H1 (cell line): Measurements from ENCODE around the gene ANAPC15. TPM values are rescaled to one million over a fixed set of nuclear protein-coding genes. Genes with fewer than 3 reads are reported as not detected.

Experiments
- CTCF ChIA-PET: fragments of 300-600 bp; sonication (Branson Sonifier 250); formaldehyde crosslinking; loops from one replicate; lab custom pipeline; 2021; ENCODE audit not compliant: partially characterized antibody; lab: Charles Lee
- POLR2A ChIA-PET: fragments of 300-600 bp; sonication (Branson Sonifier 250); formaldehyde crosslinking; loops from one replicate; lab custom pipeline; 2021; ENCODE audit warnings: inconsistent platforms; ENCODE audit not compliant: partially characterized antibody; lab: Charles Lee
- DNase-seq, 2 experiments: peaks; one replicate each; pipeline versions ENCODE4 v3.0.0 to v3.0.0-alpha.2; 2010 to 2022; ENCODE audit warnings: low spot score in 2 of 2, low read depth in 1 of 2, mixed read lengths in 1 of 2
- FAIRE-seq: peaks from 2 replicates; lab custom pipeline; 2011; peaks lifted over from hg19 to GRCh38; lab: Jason Lieb, UNC
- H2AFZ ChIP-seq: 2 replicates; pipeline ENCODE4 v1.8.1; 2012; ENCODE audit warnings: low read length, inconsistent platforms
- H2AK5ac ChIP-seq: 2 replicates; pipeline ENCODE4 v1.6.1; 2013; ENCODE audit warnings: low read depth, low read length
- H2BK120ac ChIP-seq: replicated peaks from 2 replicates; pipeline ENCODE3; 2013; ENCODE audit warnings: low read depth, low read length, inconsistent platforms
- H2BK12ac ChIP-seq: 2 replicates; pipeline ENCODE4 v1.6.1; 2013; ENCODE audit warnings: low read depth, low read length
- H2BK15ac ChIP-seq: 2 replicates; pipeline ENCODE4 v1.6.1; 2013; ENCODE audit warnings: low read length
- H2BK20ac ChIP-seq: 2 replicates; pipeline ENCODE4 v1.6.1; 2013; ENCODE audit warnings: low read length
- H2BK5ac ChIP-seq: 2 replicates; pipeline ENCODE4 v1.6.1; 2013; ENCODE audit warnings: low read depth, low read length
- H3K14ac ChIP-seq: 2 replicates; pipeline ENCODE4 v1.6.1; 2013; ENCODE audit warnings: inconsistent platforms; ENCODE audit not compliant: insufficient read length
- H3K18ac ChIP-seq: 2 replicates; pipeline ENCODE4 v1.6.1; 2013; ENCODE audit warnings: low read length; ENCODE audit errors: extremely low read depth
- H3K23ac ChIP-seq: 2 replicates; pipeline ENCODE4 v1.6.1; 2013; ENCODE audit warnings: inconsistent platforms; ENCODE audit not compliant: insufficient read length
- H3K23me2 ChIP-seq: 2 replicates; pipeline ENCODE4 v1.6.1; 2013; ENCODE audit warnings: low read depth, low read length
- H3K27ac ChIP-seq: 2 replicates; pipeline ENCODE4 v1.6.1; 2011; ENCODE audit warnings: low read depth, low read length, inconsistent platforms
- H3K27me3 ChIP-seq, 4 experiments: replicated peaks in 1 of 4; 1 replicate in 1 of 4; 2 replicates in 3 of 4; pipeline versions ENCODE4 v1.6.1 to v1.8.1; 2011 to 2013; ENCODE audit warnings: low read length in 3 of 4, mild to moderate bottlenecking in 3 of 4, inconsistent platforms in 2 of 4, mixed read lengths in 2 of 4, moderate library complexity in 1 of 4; ENCODE audit not compliant: control insufficient read depth in 3 of 4, insufficient read depth in 3 of 4; ENCODE audit errors: extremely low read depth in 1 of 4
- H3K36me3 ChIP-seq, 4 experiments: 2 replicates each; pipeline versions ENCODE4 v1.6.1 to v1.8.1; 2011 to 2013; ENCODE audit warnings: mild to moderate bottlenecking in 4 of 4, low read length in 3 of 4, moderate library complexity in 2 of 4, control low read depth in 1 of 4, inconsistent platforms in 1 of 4; ENCODE audit not compliant: insufficient read depth in 4 of 4, control insufficient read depth in 2 of 4
- H3K4ac ChIP-seq: replicated peaks from 2 replicates; pipeline ENCODE3; 2013; ENCODE audit warnings: low read length, low read depth, mixed read lengths, inconsistent platforms; ENCODE audit not compliant: insufficient read length
- H3K4me1 ChIP-seq, 4 experiments: replicated peaks in 1 of 4; 1 replicate in 1 of 4; 2 replicates in 3 of 4; pipeline versions ENCODE4 v1.6.1 to v1.8.1; 2011 to 2013; ENCODE audit warnings: low read length in 3 of 4, inconsistent platforms in 2 of 4, mixed read lengths in 1 of 4; ENCODE audit not compliant: insufficient read depth in 4 of 4, control insufficient read depth in 3 of 4
- H3K4me2 ChIP-seq, 2 experiments: 2 replicates each; pipeline versions ENCODE4 v1.6.1 to v1.8.1; 2011 to 2013; ENCODE audit warnings: low read depth in 2 of 2, low read length in 2 of 2, control low read depth in 1 of 2, inconsistent platforms in 1 of 2, mild to moderate bottlenecking in 1 of 2; ENCODE audit not compliant: insufficient read depth in 1 of 2
- H3K4me3 ChIP-seq, 4 experiments: fragments of 200-600, 300-600 bp in 1 of 4; sonication (generic), shearing (Covaris generic), sonication (Bioruptor Twin) in 1 of 4; 2 replicates each; pipeline versions ENCODE4 v1.5.1 to v1.8.1; 2011 to 2016; ENCODE audit warnings: low read length in 4 of 4, low read depth in 3 of 4, control low read depth in 2 of 4, inconsistent platforms in 2 of 4, mild to moderate bottlenecking in 2 of 4, mixed read lengths in 1 of 4, moderate library complexity in 1 of 4; ENCODE audit not compliant: insufficient read depth in 2 of 4; ENCODE audit errors: extremely low read depth in 1 of 4
- H3K56ac ChIP-seq: replicated peaks from 2 replicates; pipeline ENCODE3; 2013; ENCODE audit warnings: low read depth, mild to moderate bottlenecking, mixed read lengths, low read length, inconsistent platforms; ENCODE audit not compliant: insufficient read length
- H3K79me1 ChIP-seq: 2 replicates; pipeline ENCODE4 v1.6.1; 2013; ENCODE audit warnings: low read depth, low read length, control low read depth
- H3K79me2 ChIP-seq, 2 experiments: 2 replicates each; pipeline versions ENCODE4 v1.6.1 to v1.8.1; 2012 to 2013; ENCODE audit warnings: low read length in 2 of 2, mild to moderate bottlenecking in 2 of 2, inconsistent platforms in 1 of 2; ENCODE audit not compliant: insufficient read depth in 2 of 2, control insufficient read depth in 1 of 2
- H3K9ac ChIP-seq, 4 experiments: replicated peaks in 1 of 4; 1 replicate in 1 of 4; 2 replicates in 3 of 4; pipeline versions ENCODE4 v1.6.1 to v1.8.1; 2011 to 2013; ENCODE audit warnings: low read depth in 3 of 4, low read length in 3 of 4, control low read depth in 2 of 4, mild to moderate bottlenecking in 2 of 4, moderate library complexity in 2 of 4, inconsistent platforms in 1 of 4; ENCODE audit errors: extremely low read depth in 1 of 4
- H3K9me3 ChIP-seq, 2 experiments: 2 replicates each; pipeline versions ENCODE4 v1.6.1 to v1.8.1; 2012 to 2013; ENCODE audit warnings: mild to moderate bottlenecking in 2 of 2, moderate library complexity in 2 of 2, control low read depth in 1 of 2, inconsistent platforms in 1 of 2, low read depth in 1 of 2, low read length in 1 of 2, mixed read lengths in 1 of 2; ENCODE audit not compliant: insufficient read depth in 2 of 2
- H4K20me1 ChIP-seq, 2 experiments: replicated peaks in 1 of 2; 2 replicates each; pipeline versions ENCODE3 to v1.8.1; 2011 to 2013; ENCODE audit warnings: inconsistent platforms in 2 of 2, low read length in 2 of 2, mild to moderate bottlenecking in 1 of 2; ENCODE audit not compliant: insufficient read depth in 2 of 2, control insufficient read depth in 1 of 2
- H4K5ac ChIP-seq: 2 replicates; pipeline ENCODE4 v1.6.1; 2013; ENCODE audit warnings: low read length, low read depth, mixed read lengths, inconsistent platforms; ENCODE audit not compliant: insufficient read length
- H4K8ac ChIP-seq: 2 replicates; pipeline ENCODE4 v1.8.0; 2013; ENCODE audit warnings: mild to moderate bottlenecking, moderate library complexity, low read length, inconsistent platforms; ENCODE audit not compliant: insufficient read depth; ENCODE audit errors: extremely low read depth
- H4K91ac ChIP-seq: replicated peaks from 2 replicates; pipeline ENCODE3; 2013; ENCODE audit warnings: low read length, mixed read lengths, inconsistent platforms; ENCODE audit not compliant: insufficient read length
- E2F6 ChIP-seq: IDR thresholded peaks from 2 replicates; pipeline ENCODE4 v1.6.1; 2012; ENCODE audit warnings: inconsistent platforms
- NRF1 ChIP-seq: IDR thresholded peaks from 2 replicates; pipeline ENCODE4 v1.6.1; 2011; ENCODE audit warnings: mild to moderate bottlenecking, low read depth, low read length, improper control_type of control experiment
- WGBS, 2 experiments: shearing (Covaris generic) in 1 of 2; methylation state at CpG; one replicate each; pipeline versions ENCODE4 v1.1.6 to v1.1.7; 2013 to 2015; ENCODE audit warnings: low lambda C conversion rate in 2 of 2, mixed read lengths in 2 of 2, inconsistent platforms in 1 of 2, low coverage in 1 of 2, missing lambda C conversion rate in 1 of 2; ENCODE audit not compliant: insufficient replicate concordance in 2 of 2, insufficient coverage in 1 of 2, insufficient read length in 1 of 2; ENCODE audit errors: extremely low coverage in 1 of 2, missing lambda C conversion rate in 1 of 2; 5-methylcytosine and 5-hydroxymethylcytosine counted together
- polyA plus RNA-seq, 7 experiments: library from polyadenylated mRNA; depleted of rRNA in 3 of 7; stranded (reverse) in 5 of 7; unstranded in 2 of 7; fragments of >200 nt in 5 of 7; fragments of 200-250 nt in 2 of 7; gene quantifications; 1 replicate in 5 of 7; 2 replicates in 1 of 7; 4 replicates in 1 of 7; pipeline versions ENCODE4 v1.2.1 to v1.2.3, GENCODE V29; 2011 to 2013; ENCODE audit warnings: missing spikeins in 2 of 7, mixed read lengths in 2 of 7
- total RNA-seq: library from RNA; stranded (reverse); fragmentation: NEBNext Ultra II Directional; extraction: Animal tissue kit (Norgen Biotek cat#: 25700); gene quantifications from 2 replicates; pipeline ENCODE4 v1.2.1, GENCODE V29; 2021

The ANAPC15 gene
- total and polyA plus RNA-seq, 2 of the 8 experiments (the other 6 are each of a cell fraction or from before 2014, with no cell fraction given): 66.2 to 74.9 TPM

GRCh38 chr11:72102162-72102561 is 10.3 kb downstream of the ANAPC15 start:
- H3K36me3 ChIP-seq: peaks cover 21 to 26% (median 24%) of the 10 kb centered on the region in 4 experiments
- H3K4me1 ChIP-seq: peaks cover 3 to 14% (median 5%) of the 10 kb centered on the region in 4 experiments; a peak in 6 of 7 replicates
- peak overlapping the region; percentile 88 to 98 (median 95) for H3K9ac ChIP-seq
- no peaks in the 10 kb centered on the region for H3K9me3 ChIP-seq
- peak overlapping the region; percentile 84 to 91 for H3K4me2 ChIP-seq
- no peak overlapping the region for H4K5ac ChIP-seq
- H2AFZ ChIP-seq: no peak overlapping the region
- peaks cover 10 to 34% of the 10 kb centered on the region in 2 experiments for H3K79me2 ChIP-seq
- no peak overlapping the region for H3K4ac ChIP-seq
- no peak for FAIRE-seq
- H3K79me1 ChIP-seq: peaks cover 13% of the 10 kb centered on the region
- TF ChIP-seq E2F6 (no peak), NRF1 (no peak)
- TF ChIP-seq, all 59 proteins: peak for 0
- Histone ChIP-seq H2BK15ac (no peak overlapping the region), H3K27ac (peak overlapping the region; percentile 86), H4K20me1 (peaks cover 2 to 16% of the 10 kb centered on the region in 2 experiments), H2BK20ac (no peak overlapping the region), H3K56ac (no peak overlapping the region), H4K91ac (no peak overlapping the region), H2BK5ac (peak overlapping the region; percentile 73; the same call in 1 of the 2 replicates), H3K14ac (no peak overlapping the region), H2AK5ac (peak overlapping the region; percentile 65; the same call in 1 of the 2 replicates), H3K23ac (no peak overlapping the region), H3K18ac (no peak overlapping the region), H3K4me3 (peak overlapping the region; percentile 95 to 98 (median 97)), H2BK120ac (no peak overlapping the region), H3K27me3 (no peaks in the 10 kb centered on the region), H4K8ac (no peak overlapping the region), H3K23me2 (peaks cover 6% of the 10 kb centered on the region), H2BK12ac (no peak overlapping the region)
- CTCF ChIA-PET: interaction anchor here (1.0 to 14.0 kb wide), 7 partner anchors 9 to 332 kb away, joined by 4 to 423 read pairs (median 6); partner anchors contain the start of gene CLPB
- WGBS, 2 experiments: 77% methylated on average over 4 of the region's 4 CpGs; no CpG with 5 or more reads in 1 of the 2 experiments
- no peak for DNase-seq
- POLR2A ChIA-PET: interaction anchor here (0.6 to 14.4 kb wide), 7 partner anchors 8 to 77 kb away, joined by 3 to 144 read pairs (median 4); partner anchors contain the start of genes ANAPC15 and LRRC51
